ENCODE data around the gene DAO. TPM values are rescaled to one million over a fixed set of nuclear protein-coding genes. Genes with fewer than 3 reads are reported as not detected.
"Not testable (repeated sequence)": the region's sequence is repeated elsewhere in the genome, so short reads cannot be mapped to it uniquely, and the experiment has no call there.

Gene DAO
- total RNA-seq, 2 experiments from 2014 or later, result not detected

- no peak overlapping the region for H3K4me3 Mint-ChIP-seq
- peaks cover 30% of the 10 kb centered on the region for H3K4me1 Mint-ChIP-seq
- ATAC-seq (ENCODE audit: low read depth), result no peak
- H3K36me3 Mint-ChIP-seq, result peaks cover 8% of the 10 kb centered on the region
- H3K9me3 Mint-ChIP-seq, result peaks cover 2% of the 10 kb centered on the region
- no peak for DNase-seq
- POLR2A ChIA-PET, result no interaction called here
- no peak overlapping the region for H3K27ac Mint-ChIP-seq
- peaks cover 10% of the 10 kb centered on the region for H3K27me3 Mint-ChIP-seq
These were observed 25.2 kb upstream of the DAO start for GRCh38 chr12:108854451-108855283.

- Mint-ChIP-seq H3K27ac (peak overlapping the region; percentile 58), H3K4me3 (peak overlapping the region; percentile 87), H3K9me3 (peaks cover 2% of the 10 kb centered on the region), H3K4me1 (peaks cover 30% of the 10 kb centered on the region), H3K27me3 (peaks cover 10% of the 10 kb centered on the region), H3K36me3 (peaks cover 8% of the 10 kb centered on the region)
- ATAC-seq (ENCODE audit: low read depth) (no peak), DNase-seq (no peak)
- POLR2A ChIA-PET, result interaction anchor here (1.7 kb wide), 1 partner anchor 51 kb away, joined by 5 read pairs; no protein-coding TSS in a partner anchor
These were observed 24.4 kb upstream of the DAO start for GRCh38 chr12:108855284-108856169.

DNA sequence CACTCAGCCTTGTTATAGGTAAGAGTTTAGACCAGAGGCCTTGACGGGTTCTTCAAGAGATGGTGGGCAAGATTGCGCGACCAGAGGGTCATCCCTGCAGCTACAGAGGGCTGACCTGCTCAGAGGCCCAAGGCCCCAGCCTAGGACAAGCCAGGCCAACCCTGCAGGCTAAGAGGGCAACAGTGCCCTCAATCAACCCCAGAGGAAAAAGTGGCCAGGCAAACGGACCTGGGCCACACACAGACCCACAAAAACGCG, 23.8 kb upstream of the DAO start:
- ATAC-seq (ENCODE audit: low read depth) (no peak), DNase-seq (no peak)
- peak overlapping the region; percentile 87 for H3K4me3 Mint-ChIP-seq
- peaks cover 2% of the 10 kb centered on the region for H3K9me3 Mint-ChIP-seq
- H3K4me1 Mint-ChIP-seq, result peaks cover 30% of the 10 kb centered on the region
- POLR2A ChIA-PET, result interaction anchor here (1.7 kb wide), 1 partner anchor 52 kb away, joined by 5 read pairs; no protein-coding TSS in a partner anchor
- H3K27me3 Mint-ChIP-seq, result peaks cover 10% of the 10 kb centered on the region
- H3K36me3 Mint-ChIP-seq, result peaks cover 8% of the 10 kb centered on the region
- peak overlapping the region; percentile 92 for H3K27ac Mint-ChIP-seq

DNA sequence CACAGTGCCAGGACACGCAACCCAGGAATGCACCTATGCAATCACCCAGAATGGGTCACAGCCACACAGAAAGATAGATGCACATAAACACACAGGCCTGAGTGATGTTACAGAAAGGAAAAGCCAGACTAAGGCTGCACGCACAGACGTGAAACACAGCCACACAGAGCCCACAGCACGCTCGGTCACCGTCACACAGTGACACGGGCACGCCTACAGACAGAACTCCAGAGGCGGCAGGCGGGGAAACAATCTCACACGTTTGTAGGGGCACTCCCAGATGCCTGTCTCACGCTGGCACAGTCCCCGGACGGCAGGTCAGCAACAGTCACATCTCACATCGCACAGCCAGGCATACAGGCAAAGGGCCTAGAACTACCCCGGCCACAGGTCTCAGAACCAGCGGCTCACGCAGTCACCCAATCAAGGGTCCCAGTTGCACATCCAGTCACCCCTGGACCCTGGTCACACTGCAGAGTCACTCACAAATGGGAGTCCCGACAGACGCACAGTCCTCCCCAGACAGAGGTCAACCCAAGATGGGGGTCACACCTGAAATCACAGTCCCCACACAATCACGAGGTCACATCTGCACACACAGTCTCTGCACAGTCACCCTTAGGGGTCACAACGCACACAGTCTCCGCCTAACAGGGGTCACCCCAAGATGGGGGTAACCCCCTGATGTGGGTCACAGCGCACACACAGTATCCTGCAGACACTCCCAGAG, 23.3 kb upstream of the DAO start:
- H3K27me3 Mint-ChIP-seq, result peaks cover 10% of the 10 kb centered on the region
- H3K36me3 Mint-ChIP-seq, result peaks cover 8% of the 10 kb centered on the region
- POLR2A ChIA-PET, result interaction anchor here (0.9 to 2.2 kb wide), 15 partner anchors 8 to 294 kb away, joined by 3 to 25 read pairs (median 7); partner anchors contain the start of gene ISCU
- peak overlapping the region; percentile 87 for H3K4me3 Mint-ChIP-seq
- peak overlapping the region; percentile 92 for H3K27ac Mint-ChIP-seq
- ATAC-seq (ENCODE audit: low read depth) (peak; percentile 41), DNase-seq (no peak)
- H3K9me3 Mint-ChIP-seq, result peaks cover 2% of the 10 kb centered on the region
- peaks cover 30% of the 10 kb centered on the region for H3K4me1 Mint-ChIP-seq

GRCh38 chr12:108857158-108857407, 22.8 kb upstream of the DAO start:
- DNase-seq, result no peak
- H3K4me1 Mint-ChIP-seq, result peaks cover 30% of the 10 kb centered on the region
- peaks cover 2% of the 10 kb centered on the region for H3K9me3 Mint-ChIP-seq
- POLR2A ChIA-PET, result interaction anchor here (0.7 to 2.2 kb wide), 20 partner anchors 8 to 295 kb away, joined by 3 to 25 read pairs (median 6); partner anchors contain the start of genes ALKBH2, ISCU and SELPLG
- H3K27ac Mint-ChIP-seq, result peak overlapping the region; percentile 92
- peak overlapping the region; percentile 87 for H3K4me3 Mint-ChIP-seq
- no peak for ATAC-seq (ENCODE audit: low read depth)
- peaks cover 8% of the 10 kb centered on the region for H3K36me3 Mint-ChIP-seq
- H3K27me3 Mint-ChIP-seq, result peaks cover 10% of the 10 kb centered on the region

- H3K36me3 Mint-ChIP-seq, result peaks cover 7% of the 10 kb centered on the region
- POLR2A ChIA-PET, result interaction anchor here (0.7 to 2.2 kb wide), 13 partner anchors 9 to 241 kb away, joined by 3 to 25 read pairs (median 5); partner anchors contain the start of gene SELPLG
- peaks cover 30% of the 10 kb centered on the region for H3K4me1 Mint-ChIP-seq
- peaks cover 2% of the 10 kb centered on the region for H3K9me3 Mint-ChIP-seq
- DNase-seq, result peak; percentile 37
- ATAC-seq (ENCODE audit: low read depth), result no peak
- peak overlapping the region; percentile 88 for H3K4me3 Mint-ChIP-seq
- H3K27ac Mint-ChIP-seq, result peak overlapping the region; percentile 87
- peaks cover 10% of the 10 kb centered on the region for H3K27me3 Mint-ChIP-seq
These were observed 21.4 kb upstream of the DAO start for GRCh38 chr12:108858311-108859074.

- H3K9me3 Mint-ChIP-seq; ATAC-seq (ENCODE audit: low read depth); DNase-seq; H3K27me3 Mint-ChIP-seq; H3K36me3 Mint-ChIP-seq: not testable (repeated sequence)
- Mint-ChIP-seq H3K4me1 (peaks cover 28% of the 10 kb centered on the region), H3K4me3 (peak overlapping the region; percentile 88), H3K27ac (peak overlapping the region; percentile 70)
- POLR2A ChIA-PET, result interaction anchor here (0.6 kb wide), 1 partner anchor 10 kb away, joined by 3 read pairs; no protein-coding TSS in a partner anchor
These were observed 20.6 kb upstream of the DAO start for GRCh38 chr12:108859141-108859922.

DNA sequence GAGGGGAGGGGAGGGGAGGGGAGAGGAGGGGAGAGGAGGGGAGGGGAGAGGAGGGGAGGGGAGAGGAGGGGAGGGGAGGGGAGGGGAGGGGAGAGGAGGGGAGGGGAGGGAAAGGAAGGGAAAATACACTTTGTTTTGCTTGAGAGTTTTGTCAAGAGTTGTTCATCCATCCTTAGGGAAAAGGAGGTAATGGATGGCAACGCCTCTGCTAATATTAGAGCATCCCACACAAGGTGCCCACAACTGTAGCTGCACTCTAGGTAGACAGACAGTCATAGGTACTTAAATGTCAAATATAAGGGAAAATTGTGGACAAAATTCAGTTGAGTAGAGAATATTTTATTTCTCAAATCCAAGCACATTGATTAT, 20.0 kb upstream of the DAO start:
- H3K27me3 Mint-ChIP-seq, result peaks cover 10% of the 10 kb centered on the region
- no peak for ATAC-seq (ENCODE audit: low read depth)

GRCh38 chr12:108860443-108860842, 19.4 kb upstream of the DAO start:
- Mint-ChIP-seq H3K27ac (peak overlapping the region; percentile 2), H3K27me3 (peaks cover 10% of the 10 kb centered on the region), H3K36me3 (no peaks in the 10 kb centered on the region), H3K9me3 (no peaks in the 10 kb centered on the region), H3K4me3 (no peak overlapping the region), H3K4me1 (peaks cover 26% of the 10 kb centered on the region)
- ATAC-seq (ENCODE audit: low read depth) (no peak), DNase-seq (no peak)
- POLR2A ChIA-PET, result no interaction called here

More for the DNA sequence above, 20.0 kb upstream of the DAO start:
- Mint-ChIP-seq H3K4me3 (no peak overlapping the region), H3K36me3 (peaks cover 3% of the 10 kb centered on the region), H3K9me3 (peaks cover 2% of the 10 kb centered on the region), H3K4me1 (peaks cover 26% of the 10 kb centered on the region), H3K27ac (no peak overlapping the region)
- no peak for DNase-seq
- POLR2A ChIA-PET, result interaction anchor here (0.6 kb wide), 1 partner anchor 9 kb away, joined by 3 read pairs; no protein-coding TSS in a partner anchor

- no peaks in the 10 kb centered on the region for H3K36me3 Mint-ChIP-seq
- H3K4me3 Mint-ChIP-seq, result no peak overlapping the region
- POLR2A ChIA-PET, result no interaction called here
- H3K9me3 Mint-ChIP-seq, result no peaks in the 10 kb centered on the region
- H3K4me1 Mint-ChIP-seq, result peaks cover 14% of the 10 kb centered on the region
- DNase-seq (no peak), ATAC-seq (ENCODE audit: low read depth) (no peak)
- no peak overlapping the region for H3K27ac Mint-ChIP-seq
- H3K27me3 Mint-ChIP-seq, result peaks cover 10% of the 10 kb centered on the region
These were observed 17.9 kb upstream of the DAO start for GRCh38 chr12:108861878-108862587.

- H3K27me3 Mint-ChIP-seq, result peaks cover 10% of the 10 kb centered on the region
- ATAC-seq (ENCODE audit: low read depth) (no peak), DNase-seq (no peak)
- H3K4me1 Mint-ChIP-seq, result peaks cover 14% of the 10 kb centered on the region
- no peaks in the 10 kb centered on the region for H3K36me3 Mint-ChIP-seq
- POLR2A ChIA-PET, result no interaction called here
- no peak overlapping the region for H3K27ac Mint-ChIP-seq
- no peak overlapping the region for H3K4me3 Mint-ChIP-seq
- H3K9me3 Mint-ChIP-seq, result no peaks in the 10 kb centered on the region
These were observed 17.3 kb upstream of the DAO start for GRCh38 chr12:108862588-108862959.

Measured in activated naive CD8-positive, alpha-beta T cell treated with anti-CD3 and anti-CD28 coated beads, Interleukin-2, amount 10 ng/mL, durations not matched to agents 7 days and 5 days (primary cell).